ENCODE results near the gene HOPX.

- TF ChIP-seq CTCF (IDR thresholded peaks at IDR 0.05) = no peak
- TF ChIP-seq POLR2A (IDR thresholded peaks at IDR 0.05) = no peak
- TF ChIP-seq POLR2AphosphoS5 (IDR thresholded peaks at IDR 0.05) = no peak
These were observed 34.8 kb downstream of the HOPX start for GRCh38 chr4:56646341-56646740.
